ENCODE data around the gene MIER1. TPM values are rescaled to one million over a fixed set of nuclear protein-coding genes. Genes with fewer than 3 reads are reported as not detected.

MIER1 gene
- total RNA-seq, 3 donors from 2014 or later: 73.2 to 78.2 (median 77.2) TPM

DNA sequence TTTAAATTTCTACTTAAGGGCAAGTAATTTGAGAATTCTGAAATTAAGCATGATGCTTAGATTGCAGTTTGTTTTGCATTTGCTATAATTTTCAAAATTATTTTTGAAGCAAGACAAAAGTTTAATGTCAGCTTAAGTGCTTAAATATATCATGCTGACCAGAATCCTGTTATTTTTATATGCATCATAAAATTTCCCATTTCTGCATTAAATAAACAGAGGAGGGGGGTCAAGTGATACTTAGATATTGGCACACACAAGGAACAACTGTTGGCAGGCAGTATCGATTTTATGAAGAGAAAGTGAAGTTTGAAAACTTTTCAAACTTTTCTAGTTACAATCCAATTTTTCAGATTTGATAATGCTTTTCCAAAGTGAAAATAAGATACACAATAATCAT is 61.0 kb downstream of the MIER1 start:
- Histone ChIP-seq H3K36me3 (ENCODE audit: low read depth) (no peaks in the 10 kb centered on the region), H3K4me1 (ENCODE audit: low read depth) (peaks cover 15% of the 10 kb centered on the region), H3K9me3 (no peaks in the 10 kb centered on the region), H3K4me3 (no peak overlapping the region)
- intact Hi-C loops (cut with DNase I, micrococcal nuclease): no loop called here
- DNase-seq: no peak
- ATAC-seq: no peak
- TF ChIP-seq, protein P1, sequence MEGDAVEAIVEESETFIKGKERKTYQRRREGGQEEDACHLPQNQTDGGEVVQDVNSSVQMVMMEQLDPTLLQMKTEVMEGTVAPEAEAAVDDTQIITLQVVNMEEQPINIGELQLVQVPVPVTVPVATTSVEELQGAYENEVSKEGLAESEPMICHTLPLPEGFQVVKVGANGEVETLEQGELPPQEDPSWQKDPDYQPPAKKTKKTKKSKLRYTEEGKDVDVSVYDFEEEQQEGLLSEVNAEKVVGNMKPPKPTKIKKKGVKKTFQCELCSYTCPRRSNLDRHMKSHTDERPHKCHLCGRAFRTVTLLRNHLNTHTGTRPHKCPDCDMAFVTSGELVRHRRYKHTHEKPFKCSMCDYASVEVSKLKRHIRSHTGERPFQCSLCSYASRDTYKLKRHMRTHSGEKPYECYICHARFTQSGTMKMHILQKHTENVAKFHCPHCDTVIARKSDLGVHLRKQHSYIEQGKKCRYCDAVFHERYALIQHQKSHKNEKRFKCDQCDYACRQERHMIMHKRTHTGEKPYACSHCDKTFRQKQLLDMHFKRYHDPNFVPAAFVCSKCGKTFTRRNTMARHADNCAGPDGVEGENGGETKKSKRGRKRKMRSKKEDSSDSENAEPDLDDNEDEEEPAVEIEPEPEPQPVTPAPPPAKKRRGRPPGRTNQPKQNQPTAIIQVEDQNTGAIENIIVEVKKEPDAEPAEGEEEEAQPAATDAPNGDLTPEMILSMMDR (IDR thresholded peaks at IDR 0.05): no peak

DNA sequence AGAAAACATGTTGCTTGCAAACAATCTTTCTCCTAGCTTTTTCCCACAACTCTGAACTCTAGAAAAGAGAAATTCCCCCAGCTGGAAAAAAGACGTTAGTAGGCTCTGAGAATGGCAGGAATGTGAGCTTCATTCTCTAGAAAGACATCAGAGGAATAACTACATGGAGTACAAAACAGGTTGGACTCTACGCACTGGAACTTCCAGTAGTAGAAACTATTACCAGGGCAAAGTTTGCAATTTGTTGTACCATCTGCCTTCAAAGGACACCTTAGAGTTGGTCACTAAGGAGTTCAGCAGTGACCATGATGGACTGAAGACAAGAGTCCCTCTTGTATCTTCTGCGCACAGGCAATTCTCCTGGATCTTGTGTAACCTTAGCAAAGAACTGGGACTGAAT is 68.3 kb downstream of the MIER1 start:
- Histone ChIP-seq H3K9me3 (no peaks in the 10 kb centered on the region), H3K4me1 (ENCODE audit: low read depth) (no peaks in the 10 kb centered on the region), H3K4me3 (no peak overlapping the region), H3K36me3 (ENCODE audit: low read depth) (no peaks in the 10 kb centered on the region)
- DNase-seq (no peak), ATAC-seq (no peak)
- intact Hi-C loops (cut with DNase I, micrococcal nuclease): loop anchor here in 1 of 2 donors (10.0 kb wide), 1 partner anchor 152 kb away; no protein-coding TSS in a partner anchor
- TF ChIP-seq, protein P1 (IDR thresholded peaks at IDR 0.05): no peak

DNA sequence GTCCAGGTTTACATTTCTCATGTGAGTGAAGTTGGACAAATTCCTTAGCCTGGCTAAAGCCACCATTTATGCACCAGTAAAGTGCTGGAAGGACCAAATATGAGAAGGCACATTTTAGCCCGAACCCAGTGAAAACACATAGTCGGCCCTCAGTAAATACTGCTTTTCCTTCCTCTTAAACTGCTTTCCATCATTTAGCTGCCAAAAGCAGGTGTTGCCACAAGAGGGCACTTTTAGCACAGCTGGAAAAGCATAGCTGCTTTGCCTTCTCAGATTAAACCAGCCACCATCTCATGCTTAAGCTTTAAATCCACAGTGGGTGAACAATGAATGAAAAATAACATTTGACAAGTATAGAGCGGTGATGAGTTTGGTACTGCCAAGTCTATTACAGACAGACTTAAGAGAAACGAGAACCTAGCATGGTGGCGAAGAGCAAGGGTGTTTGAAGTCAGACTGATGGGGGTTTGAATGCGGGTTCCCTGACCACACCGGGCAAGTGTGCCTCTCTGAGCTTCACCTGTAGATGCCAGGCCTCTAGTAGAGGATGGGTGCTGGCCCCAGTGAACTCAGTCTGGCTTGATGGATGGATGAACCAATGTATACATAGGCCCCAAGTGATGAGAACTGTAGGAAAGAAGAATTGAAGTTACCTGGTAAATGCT is 71.4 kb downstream of the MIER1 start:
- H3K4me1 ChIP-seq (ENCODE audit: low read depth): no peaks in the 10 kb centered on the region
- no peak overlapping the region for H3K4me3 ChIP-seq
- ATAC-seq (peak; percentile 94), DNase-seq (peak in 2 of 3 donors; percentile 45 to 85)
- intact Hi-C loops (cut with DNase I, micrococcal nuclease): loop anchor here (5.0 to 10.0 kb wide), 2 partner anchors 149 to 151 kb away; no protein-coding TSS in a partner anchor
- H3K36me3 ChIP-seq (ENCODE audit: low read depth): no peaks in the 10 kb centered on the region
- TF ChIP-seq, protein P1 (IDR thresholded peaks at IDR 0.05): peak; percentile 49
- H3K9me3 ChIP-seq: no peaks in the 10 kb centered on the region

DNA sequence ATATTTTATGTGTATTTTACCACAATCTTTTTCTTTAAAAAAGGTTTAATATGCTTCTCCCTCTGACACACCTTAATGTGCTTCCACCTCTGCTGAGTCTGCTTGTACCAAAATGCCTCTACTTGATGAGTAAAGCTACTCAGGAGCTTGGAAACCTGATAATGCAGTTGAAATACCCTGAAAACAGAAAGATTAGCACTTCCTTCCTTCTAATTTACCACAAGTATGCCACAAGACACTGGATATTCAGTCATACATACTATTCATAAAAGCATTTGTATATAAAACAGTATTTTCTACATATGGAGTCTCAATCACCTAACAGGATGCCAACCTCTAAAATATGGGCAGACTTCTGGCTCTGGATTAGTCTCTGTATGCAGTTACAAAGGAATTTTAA is 74.2 kb downstream of the MIER1 start:
- ATAC-seq (no peak), DNase-seq (no peak)
- TF ChIP-seq, protein P1 (IDR thresholded peaks at IDR 0.05): no peak
- H3K4me3 ChIP-seq: no peak overlapping the region
- H3K36me3 ChIP-seq (ENCODE audit: low read depth): no peaks in the 10 kb centered on the region
- intact Hi-C loops (cut with DNase I, micrococcal nuclease): loop anchor here (5.0 to 10.0 kb wide), 2 partner anchors 146 to 148 kb away; no protein-coding TSS in a partner anchor
- no peaks in the 10 kb centered on the region for H3K4me1 ChIP-seq (ENCODE audit: low read depth)
- no peaks in the 10 kb centered on the region for H3K9me3 ChIP-seq

DNA sequence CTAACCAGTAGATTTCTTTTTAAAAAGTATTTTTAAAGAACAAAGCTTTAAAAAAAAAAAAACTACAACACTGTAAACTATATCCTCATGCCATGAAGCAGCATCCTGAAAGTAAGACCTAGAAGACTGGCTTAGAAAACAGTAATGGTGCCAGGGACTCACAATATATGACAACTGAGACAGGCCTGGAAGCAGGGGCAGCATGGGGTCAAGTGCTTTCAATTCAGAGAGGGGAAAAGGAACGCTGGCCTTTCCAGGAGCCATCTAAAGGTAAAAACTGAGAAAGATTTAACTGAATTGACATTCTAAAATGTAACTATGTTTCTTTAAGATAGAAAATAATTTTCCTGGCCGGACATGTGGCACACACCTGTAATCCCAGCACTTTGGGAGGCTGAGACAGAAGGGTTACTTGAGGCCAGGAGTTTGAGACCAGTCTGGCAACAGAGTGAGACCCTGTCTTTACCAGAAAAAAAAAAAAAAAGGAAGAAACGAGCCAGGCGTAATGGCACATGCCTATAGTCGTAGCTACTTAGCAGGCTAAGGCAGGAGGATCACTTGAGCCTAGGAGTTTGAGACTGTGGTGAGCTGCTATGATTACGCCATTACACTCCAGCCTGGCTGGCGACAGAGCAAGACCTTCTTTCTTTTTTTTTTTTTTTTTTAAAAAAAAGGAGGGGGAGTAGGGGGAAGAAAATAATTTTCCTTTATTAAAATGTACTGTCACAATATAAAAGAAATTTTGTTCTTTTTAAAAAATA is 75.0 kb downstream of the MIER1 start:
- no peak overlapping the region for H3K4me3 ChIP-seq
- no peak for ATAC-seq
- no peaks in the 10 kb centered on the region for H3K4me1 ChIP-seq (ENCODE audit: low read depth)
- TF ChIP-seq, protein P1 (IDR thresholded peaks at IDR 0.05): no peak
- H3K9me3 ChIP-seq: no peaks in the 10 kb centered on the region
- no peaks in the 10 kb centered on the region for H3K36me3 ChIP-seq (ENCODE audit: low read depth)
- intact Hi-C loops (cut with DNase I, micrococcal nuclease): loop anchor here (5.0 to 10.0 kb wide), 2 partner anchors 145 to 147 kb away; no protein-coding TSS in a partner anchor
- no peak for DNase-seq

Measured in mucosa of descending colon (tissue), 3 donors.